HepG2 (cell line): ENCODE measurements around the gene CNIH3. TPM values are rescaled to one million over a fixed set of nuclear protein-coding genes. Genes with fewer than 3 reads are reported as not detected.

Source experiments
- ATAC-seq: fragments of 200-7000 bp; cut with Tn5 transposase; 3 replicates; pipeline ENCODE4 v1.9.1; 2020; ENCODE audit warnings: mild to moderate bottlenecking, moderate library complexity
- BruUV-seq: library from RNA; stranded (reverse); fragments of 400-500 nt; replicated peaks from 2 replicates; lab custom pipeline; 2021; lab: Mats Ljungman, UMichigan
- CTCF ChIA-PET: fragments of 300-600 bp; formaldehyde crosslinking; extraction: SDS; loops from one replicate; lab custom pipeline; 2021; ENCODE audit warnings: low total read pairs, inconsistent platforms, low intra/inter-chr PET ratio; lab: Yijun Ruan, JAX
- POLR2A ChIA-PET: fragments of 350-600 bp; sonication (Branson Sonifier 250); formaldehyde crosslinking; loops from one replicate; lab custom pipeline; 2020; ENCODE audit warnings: antibody characterized with exemption, inconsistent platforms; lab: Yijun Ruan, JAX
- DNase-seq: peaks from one replicate; pipeline ENCODE4 v3.0.0-alpha.2; 2015; ENCODE audit warnings: low spot score
- FAIRE-seq: peaks from 3 replicates; lab custom pipeline; 2011; peaks lifted over from hg19 to GRCh38; lab: Jason Lieb, UNC
- H2AFZ ChIP-seq: one replicate; pipeline ENCODE4 v1.6.1; 2011; ENCODE audit warnings: low read length, inconsistent platforms
- H3K27ac ChIP-seq: fragments of 300-600 bp; 3 replicates; pipeline ENCODE4 v1.8.0; 2011; ENCODE audit warnings: mixed run types, mild to moderate bottlenecking, mixed read lengths, low read length, inconsistent platforms; ENCODE audit not compliant: insufficient read depth; ENCODE audit errors: extremely low read length
- H3K27me3 ChIP-seq, 2 experiments: fragments of 200-600 bp in 1 of 2; 2 replicates in 1 of 2; 3 replicates in 1 of 2; pipeline versions ENCODE4 v1.6.0 to v1.8.0; 2011; ENCODE audit warnings: low read length in 2 of 2, mild to moderate bottlenecking in 2 of 2, moderate library complexity in 2 of 2, inconsistent platforms in 1 of 2; ENCODE audit not compliant: insufficient read depth in 2 of 2, control insufficient read depth in 1 of 2
- H3K36me3 ChIP-seq, 2 experiments: fragments of 200-600 bp in 1 of 2; replicated peaks in 1 of 2; 2 replicates in 1 of 2; 3 replicates in 1 of 2; pipeline versions ENCODE4 v1.5.1 to v1.8.0; 2011; ENCODE audit warnings: low read length in 2 of 2, inconsistent platforms in 1 of 2; ENCODE audit not compliant: insufficient read depth in 2 of 2, control insufficient read depth in 1 of 2
- H3K4me1 ChIP-seq: 2 replicates; pipeline ENCODE4 v1.5.1; 2012; ENCODE audit warnings: low read length, inconsistent platforms; ENCODE audit not compliant: insufficient read depth
- H3K4me2 ChIP-seq: 2 replicates; pipeline ENCODE4 v1.6.0; 2011; ENCODE audit warnings: low read depth, low read length, inconsistent platforms
- H3K4me3 ChIP-seq, 3 experiments: fragments of 200-600 bp in 1 of 3; sonication (generic), shearing (Covaris generic) in 1 of 3; replicated peaks in 1 of 3; 2 replicates each; pipeline ENCODE4 v1.5.1; 2011 to 2016; ENCODE audit warnings: low read length in 3 of 3, inconsistent platforms in 2 of 3, low read depth in 2 of 3, mild to moderate bottlenecking in 2 of 3, control low read depth in 1 of 3, mixed read lengths in 1 of 3; ENCODE audit not compliant: insufficient read depth in 1 of 3
- H3K79me2 ChIP-seq: one replicate; pipeline ENCODE4 v1.6.1; 2011; ENCODE audit warnings: low read length, inconsistent platforms; ENCODE audit not compliant: insufficient read depth
- H3K9ac ChIP-seq: 2 replicates; pipeline ENCODE4 v1.6.0; 2011; ENCODE audit warnings: mild to moderate bottlenecking, low read depth, low read length, inconsistent platforms; ENCODE audit not compliant: insufficient read depth
- H3K9me3 ChIP-seq: 2 replicates; pipeline ENCODE4 v1.5.1; 2012; ENCODE audit warnings: mild to moderate bottlenecking, low read length
- H4K20me1 ChIP-seq: 2 replicates; pipeline ENCODE4 v1.6.0; 2011; ENCODE audit warnings: inconsistent platforms, mild to moderate bottlenecking, low read length, moderate library complexity; ENCODE audit not compliant: insufficient read depth
- IRF9 ChIP-seq: sonication (generic); formaldehyde crosslinking; IDR thresholded peaks from 2 replicates; pipeline ENCODE4 v1.8.0; 2022; ENCODE audit warnings: missing genetic modification reagents, mild to moderate bottlenecking, borderline replicate concordance
- MAFK ChIP-seq, 2 experiments: IDR thresholded peaks in 1 of 2; conservative IDR thresholded peaks in 1 of 2; 2 replicates each; pipeline ENCODE4 v1.6.1; 2011; ENCODE audit warnings: improper control_type of control experiment in 2 of 2, low read length in 2 of 2
- RORA ChIP-seq: sonication (generic); formaldehyde crosslinking; IDR thresholded peaks from 2 replicates; pipeline ENCODE4 v1.5.0; 2020; ENCODE audit warnings: mild to moderate bottlenecking, missing genetic modification reagents, moderate library complexity
- YY1 ChIP-seq: IDR thresholded peaks from 2 replicates; pipeline ENCODE4 v1.6.1; 2011; ENCODE audit warnings: low read length, low read depth, moderate library complexity, mild to moderate bottlenecking; ENCODE audit not compliant: insufficient read depth, insufficient replicate concordance
- ZNF550 ChIP-seq: sonication (generic); formaldehyde crosslinking; IDR thresholded peaks from 2 replicates; pipeline ENCODE4 v1.4.0; 2020; ENCODE audit warnings: mild to moderate bottlenecking, missing genetic modification reagents, borderline replicate concordance
- ZNF567 ChIP-seq: sonication (generic); formaldehyde crosslinking; IDR thresholded peaks from 2 replicates; pipeline ENCODE4 v1.8.1; 2023; ENCODE audit warnings: mild to moderate bottlenecking, missing genetic modification reagents, borderline replicate concordance
- WGBS: methylation state at CpG from one replicate; pipeline ENCODE4 v1.1.6; 2017; ENCODE audit warnings: low lambda C conversion rate; 5-methylcytosine and 5-hydroxymethylcytosine counted together
- in situ Hi-C: cut with HindIII; loops from 2 replicates; pipeline ENCODE4 v1.10.0; 2017; ENCODE audit warnings: low pct_unique_long_range_greater_than_20kb; ENCODE audit not compliant: extremely low pct_ligation_motif_present
- intact Hi-C: fragments of 100-400 bp; cut with micrococcal nuclease; formaldehyde crosslinking; loops from one replicate; pipeline ENCODE4 v1.10.0; 2022; ENCODE audit not compliant: unreplicated experiment
- polyA plus RNA-seq, 8 experiments: library from polyadenylated mRNA; depleted of rRNA in 3 of 8; stranded (reverse) in 7 of 8; unstranded in 1 of 8; fragments of >200 nt; fragmentation: Illumina TruSeq in 4 of 8; extraction: Trizol in 4 of 8; gene quantifications; 2 replicates each; pipeline versions ENCODE4 v1.2.1 to v1.2.3, GENCODE V29; 2011 to 2016; ENCODE audit warnings: low read depth in 4 of 8, missing spikeins in 1 of 8, mixed read lengths in 1 of 8; ENCODE audit not compliant: insufficient read depth in 1 of 8
- total RNA-seq, 5 experiments: library from RNA; depleted of rRNA; stranded (reverse); fragments of >200 nt; fragmentation: Illumina TruSeq; extraction: Trizol; gene quantifications; 2 replicates each; pipeline ENCODE4 v1.2.3, GENCODE V29; 2016; ENCODE audit warnings: low read depth in 1 of 5

Gene CNIH3
- total and polyA plus RNA-seq, 2 of the 13 experiments (the other 11 are each of a cell fraction or from before 2014, with no cell fraction given): 0.36 to 1.1 TPM

- no peak for TF ChIP-seq IRF9 (CRISPR knock-in tag)
- no peak for TF ChIP-seq ZNF567 (CRISPR knock-in tag)
- no peak for TF ChIP-seq YY1
- no peak for TF ChIP-seq MAFK (conservative IDR thresholded peaks at IDR 0.05 in 1 of 2, IDR thresholded peaks at IDR 0.05 in 1 of 2; ENCODE audit: low read length in 2 of 2)
- TF ChIP-seq RORA (CRISPR knock-in tag): no peak
These were observed 169.5 kb downstream of the CNIH3 start (continued) for GRCh38 chr1:224785622-224786021.

- POLR2A ChIA-PET: no interaction called here
- no TSS peak for BruUV-seq
- DNase-seq (no peak), ATAC-seq (no peak), FAIRE-seq (no peak)
- Histone ChIP-seq H3K4me3 (no peak overlapping the region), H4K20me1 (no peaks in the 10 kb centered on the region), H2AFZ (no peak overlapping the region), H3K9me3 (no peaks in the 10 kb centered on the region), H3K36me3 (no peaks in the 10 kb centered on the region), H3K27me3 (no peaks in the 10 kb centered on the region), H3K9ac (no peak overlapping the region), H3K4me2 (no peak overlapping the region), H3K4me1 (peaks cover 13% of the 10 kb centered on the region), H3K27ac (no peak overlapping the region), H3K79me2 (no peaks in the 10 kb centered on the region)
- CTCF ChIA-PET: no interaction called here
- WGBS: 20% methylated on average over 2 of the region's 3 CpGs
- TF ChIP-seq ZNF550: no peak
- in situ Hi-C loops: no loop called here
- intact Hi-C loops: no loop called here
These were observed 170.6 kb downstream of the CNIH3 start for GRCh38 chr1:224786533-224787250.
